COLO668 (cell line): ENCODE results near the gene TMEM271.

ENCODE experiments used
- DNase-seq: peaks from one replicate; lab custom pipeline; 2025; ENCODE audit not compliant: unreplicated experiment; lab: John Stamatoyannopoulos, UW

TMEM271 gene

GRCh38 chr4:535181-535923 is 40.7 kb downstream of the TMEM271 start:
- DNase-seq: no peak

GRCh38 chr4:534576-535151 is 41.4 kb downstream of the TMEM271 start:
- no peak for DNase-seq

GRCh38 chr4:534101-534575 is 42.0 kb downstream of the TMEM271 start:
- no peak for DNase-seq

- DNase-seq: no peak
Measured at GRCh38 chr4:533318-534100, 42.6 kb downstream of the TMEM271 start.

- no peak for DNase-seq
Measured at GRCh38 chr4:532588-533317, 43.3 kb downstream of the TMEM271 start.

GRCh38 chr4:531721-532565 is 44.2 kb downstream of the TMEM271 start:
- DNase-seq: no peak

GRCh38 chr4:531076-531475 is 45.0 kb downstream of the TMEM271 start:
- DNase-seq: no peak

GRCh38 chr4:530017-530781 is 45.9 kb downstream of the TMEM271 start:
- DNase-seq: no peak

GRCh38 chr4:529563-529962 is 46.5 kb downstream of the TMEM271 start:
- DNase-seq: no peak

GRCh38 chr4:528835-529234 is 47.3 kb downstream of the TMEM271 start:
- no peak for DNase-seq

- no peak for DNase-seq
Measured at GRCh38 chr4:528296-528695, 47.8 kb downstream of the TMEM271 start.

- DNase-seq: no peak
Measured at GRCh38 chr4:526971-527460, 49.1 kb downstream of the TMEM271 start.

GRCh38 chr4:526189-526909 is 49.7 kb downstream of the TMEM271 start:
- no peak for DNase-seq

GRCh38 chr4:525660-526059 is 50.4 kb downstream of the TMEM271 start:
- DNase-seq: no peak

- DNase-seq: no peak
Measured at GRCh38 chr4:524196-524595, 51.9 kb downstream of the TMEM271 start.
